T47D (cell line): ENCODE measurements around the gene SLC2A5.
A peak's percentile ranks its signal among the peaks of the same experiment; 100 is the strongest.
"Not testable (repeated sequence)": the region's sequence is repeated elsewhere in the genome, so short reads cannot be mapped to it uniquely, and the experiment has no call there.

Experiments
- DNase-seq, 2 experiments: peaks; one replicate each; pipeline versions ENCODE4 v3.0.0 to v3.0.0-alpha.2; 2011 to 2012; ENCODE audit warnings: low read depth in 1 of 2, low spot score in 1 of 2
- JUND ChIP-seq: IDR thresholded peaks from 2 replicates; pipeline ENCODE4 v1.6.1; 2012; ENCODE audit warnings: low read depth
- in situ Hi-C: cut with HindIII; loops from 2 replicates; pipeline ENCODE4 v1.10.0; 2016; ENCODE audit warnings: low sequenced_read_pairs, low pct_unique_long_range_greater_than_20kb

Gene SLC2A5

GRCh38 chr1:9014475-9015375 is 54.7 kb downstream of the SLC2A5 start:
- DNase-seq: no peak
- TF ChIP-seq JUND: no peak
- in situ Hi-C loops: no loop called here

- no peak for DNase-seq
- TF ChIP-seq JUND: no peak
- in situ Hi-C loops: no loop called here
These were observed 55.6 kb downstream of the SLC2A5 start for GRCh38 chr1:9013819-9014218.

GRCh38 chr1:9010781-9011323 is 58.6 kb downstream of the SLC2A5 start:
- in situ Hi-C loops: no loop called here
- TF ChIP-seq JUND: no peak
- DNase-seq: no peak

- DNase-seq: no peak
These were observed 59.7 kb downstream of the SLC2A5 start for GRCh38 chr1:9009438-9010370.

GRCh38 chr1:9008236-9008635 is 61.2 kb downstream of the SLC2A5 start:
- DNase-seq: no peak
- in situ Hi-C loops: no loop called here
- TF ChIP-seq JUND: no peak

More at GRCh38 chr1:9009438-9010370, 59.7 kb downstream of the SLC2A5 start:
- in situ Hi-C loops: no loop called here
- no peak for TF ChIP-seq JUND

- DNase-seq: no peak
- in situ Hi-C loops: no loop called here
- TF ChIP-seq JUND: no peak
These were observed 62.3 kb downstream of the SLC2A5 start for GRCh38 chr1:9006956-9007615.

- no peak for TF ChIP-seq JUND
- DNase-seq: no peak
- in situ Hi-C loops: no loop called here
These were observed 64.1 kb downstream of the SLC2A5 start for GRCh38 chr1:9005395-9005708.

GRCh38 chr1:9004700-9005394 is 64.6 kb downstream of the SLC2A5 start:
- in situ Hi-C loops: no loop called here
- TF ChIP-seq JUND: no peak
- DNase-seq: peak; percentile 51 to 72

- DNase-seq: no peak
- in situ Hi-C loops: no loop called here
- TF ChIP-seq JUND: no peak
These were observed 65.3 kb downstream of the SLC2A5 start for GRCh38 chr1:9004031-9004699.

GRCh38 chr1:9002215-9002560 is 67.2 kb downstream of the SLC2A5 start:
- in situ Hi-C loops: not testable (repeated sequence)

GRCh38 chr1:9001534-9002214 is 67.8 kb downstream of the SLC2A5 start:
- in situ Hi-C loops, DNase-seq: not testable (repeated sequence)

More at GRCh38 chr1:9002215-9002560, 67.2 kb downstream of the SLC2A5 start:
- not testable (repeated sequence) for DNase-seq

GRCh38 chr1:8993962-8994675 is 75.3 kb downstream of the SLC2A5 start:
- DNase-seq, in situ Hi-C loops: not testable (repeated sequence)
